Cardiac muscle cell (in vitro differentiated cells and primary cell): ENCODE data around the gene PLAC1. TPM values are rescaled to one million over a fixed set of nuclear protein-coding genes. Genes with fewer than 3 reads are reported as not detected.

Experiments
- DNase-seq, 2 donors: peaks; one replicate each; pipeline versions ENCODE4 v3.0.0 to v3.0.0-alpha.2; 2010 to 2017; ENCODE audit warnings: low read depth in 1 of 2, low spot score in 1 of 2
- H3K27ac ChIP-seq: fragments of 200-600 bp; sonication (generic); 2 replicates; pipeline ENCODE4 v1.5.1; 2016
- H3K27me3 ChIP-seq: fragments of 200-600 bp; sonication (generic); 2 replicates; pipeline ENCODE4 v1.6.0; 2016; ENCODE audit warnings: control low read depth
- H3K36me3 ChIP-seq: fragments of 200-600 bp; sonication (generic); 2 replicates; pipeline ENCODE4 v1.5.1; 2016; ENCODE audit warnings: control low read depth
- H3K4me1 ChIP-seq: fragments of 200-600 bp; sonication (generic); 2 replicates; pipeline ENCODE4 v1.8.1; 2017; ENCODE audit warnings: low read depth, mild to moderate bottlenecking, mixed run types
- H3K4me3 ChIP-seq: fragments of 200-600 bp; sonication (generic); 2 replicates; pipeline ENCODE4 v1.5.1; 2016; ENCODE audit warnings: mild to moderate bottlenecking
- H3K9me3 ChIP-seq: fragments of 200-600 bp; sonication (generic); 2 replicates; pipeline ENCODE4 v1.5.1; 2017; ENCODE audit warnings: low read depth, mild to moderate bottlenecking, control low read depth
- CTCF ChIP-seq: IDR thresholded peaks from 2 replicates; pipeline ENCODE4 v1.5.1; 2012; ENCODE audit warnings: low read depth, mild to moderate bottlenecking, low read length
- polyA plus RNA-seq: library from polyadenylated mRNA; unstranded; fragments of >200 nt; fragmentation: Nextera tagmentation; extraction: Ambion mirVana; gene quantifications from 2 replicates; pipeline ENCODE4 v1.2.1, GENCODE V29; 2016
- total RNA-seq: library from RNA; depleted of rRNA; stranded (reverse); fragments of >200 nt; gene quantifications from 2 replicates; pipeline ENCODE4 v1.2.3, GENCODE V29; 2016

Gene PLAC1
- total and polyA plus RNA-seq, 2 experiments from 2014 or later = 1.2 to 2.0 TPM

DNA sequence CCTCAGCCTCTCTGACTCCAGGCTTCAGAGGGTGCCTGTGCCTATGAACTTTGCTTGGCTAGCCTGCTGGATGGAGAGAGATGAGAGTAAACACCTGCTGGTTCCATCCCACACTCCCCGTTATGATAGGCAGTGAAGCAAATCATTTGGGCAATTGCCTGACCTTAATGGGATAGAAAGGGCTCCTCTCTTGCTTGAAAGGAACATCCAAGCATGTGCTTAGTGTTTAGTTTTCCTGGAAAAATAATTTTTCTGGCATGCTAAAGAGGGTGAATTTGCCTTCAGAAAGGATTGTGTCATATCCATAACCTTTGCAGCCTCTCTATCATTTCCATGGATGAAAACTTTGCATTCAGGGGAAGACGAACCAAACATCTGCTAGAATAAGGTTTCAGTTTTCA, 10.8 kb downstream of the PLAC1 start:
- H3K27ac ChIP-seq = no peak overlapping the region
- H3K9me3 ChIP-seq = no peaks in the 10 kb centered on the region
- no peaks in the 10 kb centered on the region for H3K27me3 ChIP-seq
- H3K4me3 ChIP-seq = no peak overlapping the region
- H3K36me3 ChIP-seq = no peaks in the 10 kb centered on the region
- no peak for DNase-seq
- TF ChIP-seq CTCF = no peak
- no peaks in the 10 kb centered on the region for H3K4me1 ChIP-seq

DNA sequence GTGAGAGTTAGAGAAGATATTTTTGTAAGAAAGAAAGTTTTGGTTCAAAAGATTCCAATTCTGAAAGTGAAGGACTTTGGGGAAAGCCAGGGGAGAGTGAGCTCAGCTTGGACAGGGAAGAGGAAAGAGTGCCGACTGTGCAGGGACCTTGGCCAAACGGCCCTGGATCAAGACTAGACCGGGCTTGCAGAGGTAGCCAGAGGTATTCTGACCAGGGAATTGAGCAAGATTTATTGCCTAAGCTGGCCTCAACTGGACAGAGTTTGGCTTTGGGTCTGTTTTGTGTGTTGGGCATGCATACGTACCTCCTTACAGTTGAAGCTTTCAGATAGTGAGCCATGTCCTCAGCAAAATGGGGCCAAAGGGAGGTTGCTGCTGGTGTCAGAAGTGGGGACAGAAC, 11.6 kb downstream of the PLAC1 start:
- DNase-seq = no peak
- no peak for TF ChIP-seq CTCF
- Histone ChIP-seq H3K4me3 (no peak overlapping the region), H3K36me3 (no peaks in the 10 kb centered on the region), H3K27ac (no peak overlapping the region), H3K9me3 (no peaks in the 10 kb centered on the region), H3K4me1 (no peaks in the 10 kb centered on the region), H3K27me3 (no peaks in the 10 kb centered on the region)

GRCh38 chrX:134645936-134646543, 12.2 kb downstream of the PLAC1 start:
- H3K27ac ChIP-seq = no peak overlapping the region

DNA sequence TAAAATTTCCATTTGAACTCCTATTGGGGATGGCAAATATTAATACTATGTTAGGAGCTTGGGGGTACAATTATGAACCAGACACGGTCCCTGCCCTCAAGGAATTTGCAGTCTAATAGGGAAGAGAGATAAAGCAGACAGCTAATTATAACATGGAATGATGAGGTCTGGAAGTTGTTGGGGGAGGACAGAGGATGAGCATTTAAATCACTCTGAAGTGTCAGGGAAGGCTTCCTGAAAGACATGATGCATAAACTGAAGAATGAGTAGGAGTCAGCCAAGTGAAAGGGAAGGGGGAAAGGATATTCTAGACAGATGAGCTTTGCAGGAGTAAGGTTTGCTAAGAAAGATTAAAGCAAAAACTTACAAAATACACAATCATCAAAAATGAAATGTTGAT, 15.9 kb downstream of the PLAC1 start:
- no peak for DNase-seq
- Histone ChIP-seq H3K4me3 (no peak overlapping the region), H3K27me3 (no peaks in the 10 kb centered on the region), H3K36me3 (no peaks in the 10 kb centered on the region), H3K4me1 (no peaks in the 10 kb centered on the region), H3K9me3 (no peaks in the 10 kb centered on the region), H3K27ac (no peak overlapping the region)
- TF ChIP-seq CTCF = no peak

More at GRCh38 chrX:134645936-134646543, 12.2 kb downstream of the PLAC1 start:
- no peak for TF ChIP-seq CTCF
- H3K27me3 ChIP-seq = no peaks in the 10 kb centered on the region
- no peaks in the 10 kb centered on the region for H3K36me3 ChIP-seq
- no peak for DNase-seq
- H3K4me1 ChIP-seq = no peaks in the 10 kb centered on the region
- H3K4me3 ChIP-seq = no peak overlapping the region
- no peaks in the 10 kb centered on the region for H3K9me3 ChIP-seq

DNA sequence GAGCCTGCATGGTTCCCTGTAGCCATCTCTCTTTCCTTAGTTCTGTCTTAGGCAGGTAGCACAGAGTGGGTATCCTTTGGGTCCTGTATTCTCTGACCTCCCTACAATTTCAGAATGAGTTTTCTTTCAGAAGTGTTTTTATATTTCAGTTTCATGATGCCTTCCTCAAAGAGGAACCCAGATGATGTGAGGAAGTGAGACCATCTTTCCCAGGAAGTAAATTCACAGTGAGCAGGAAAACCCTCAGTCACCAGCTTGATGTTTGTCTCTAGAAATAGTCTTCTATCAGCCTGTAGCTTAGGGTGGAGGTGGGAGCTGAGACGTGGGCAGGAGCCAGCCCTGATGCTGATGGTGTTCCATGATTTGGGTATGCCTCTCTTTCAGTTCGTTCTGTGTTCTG, 16.9 kb downstream of the PLAC1 start:
- Histone ChIP-seq H3K27ac (no peak overlapping the region), H3K36me3 (no peaks in the 10 kb centered on the region), H3K27me3 (no peaks in the 10 kb centered on the region), H3K4me1 (no peaks in the 10 kb centered on the region), H3K4me3 (no peak overlapping the region), H3K9me3 (no peaks in the 10 kb centered on the region)
- DNase-seq = no peak
- TF ChIP-seq CTCF = no peak
